ENCODE results near the gene C12orf75. TPM values are rescaled to one million over a fixed set of nuclear protein-coding genes. Genes with fewer than 3 reads are reported as not detected.
"Not testable (repeated sequence)": the region's sequence is repeated elsewhere in the genome, so short reads cannot be mapped to it uniquely, and the experiment has no call there.

The C12orf75 gene
- total RNA-seq, 3 donors from 2014 or later: 47.4 to 119 (median 81.7) TPM

- Histone ChIP-seq H3K4me3 (no peak overlapping the region), H3K36me3 (ENCODE audit: low read depth) (no peaks in the 10 kb centered on the region), H3K4me1 (ENCODE audit: low read depth) (no peaks in the 10 kb centered on the region), H3K9me3 (no peaks in the 10 kb centered on the region)
- TF ChIP-seq, protein P1, sequence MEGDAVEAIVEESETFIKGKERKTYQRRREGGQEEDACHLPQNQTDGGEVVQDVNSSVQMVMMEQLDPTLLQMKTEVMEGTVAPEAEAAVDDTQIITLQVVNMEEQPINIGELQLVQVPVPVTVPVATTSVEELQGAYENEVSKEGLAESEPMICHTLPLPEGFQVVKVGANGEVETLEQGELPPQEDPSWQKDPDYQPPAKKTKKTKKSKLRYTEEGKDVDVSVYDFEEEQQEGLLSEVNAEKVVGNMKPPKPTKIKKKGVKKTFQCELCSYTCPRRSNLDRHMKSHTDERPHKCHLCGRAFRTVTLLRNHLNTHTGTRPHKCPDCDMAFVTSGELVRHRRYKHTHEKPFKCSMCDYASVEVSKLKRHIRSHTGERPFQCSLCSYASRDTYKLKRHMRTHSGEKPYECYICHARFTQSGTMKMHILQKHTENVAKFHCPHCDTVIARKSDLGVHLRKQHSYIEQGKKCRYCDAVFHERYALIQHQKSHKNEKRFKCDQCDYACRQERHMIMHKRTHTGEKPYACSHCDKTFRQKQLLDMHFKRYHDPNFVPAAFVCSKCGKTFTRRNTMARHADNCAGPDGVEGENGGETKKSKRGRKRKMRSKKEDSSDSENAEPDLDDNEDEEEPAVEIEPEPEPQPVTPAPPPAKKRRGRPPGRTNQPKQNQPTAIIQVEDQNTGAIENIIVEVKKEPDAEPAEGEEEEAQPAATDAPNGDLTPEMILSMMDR (IDR thresholded peaks at IDR 0.05): no peak
- DNase-seq (no peak), ATAC-seq (no peak)
- intact Hi-C loops (cut with DNase I, micrococcal nuclease): no loop called here
Measured at GRCh38 chr12:105294161-105294560, 36.3 kb upstream of the C12orf75 start.

DNA sequence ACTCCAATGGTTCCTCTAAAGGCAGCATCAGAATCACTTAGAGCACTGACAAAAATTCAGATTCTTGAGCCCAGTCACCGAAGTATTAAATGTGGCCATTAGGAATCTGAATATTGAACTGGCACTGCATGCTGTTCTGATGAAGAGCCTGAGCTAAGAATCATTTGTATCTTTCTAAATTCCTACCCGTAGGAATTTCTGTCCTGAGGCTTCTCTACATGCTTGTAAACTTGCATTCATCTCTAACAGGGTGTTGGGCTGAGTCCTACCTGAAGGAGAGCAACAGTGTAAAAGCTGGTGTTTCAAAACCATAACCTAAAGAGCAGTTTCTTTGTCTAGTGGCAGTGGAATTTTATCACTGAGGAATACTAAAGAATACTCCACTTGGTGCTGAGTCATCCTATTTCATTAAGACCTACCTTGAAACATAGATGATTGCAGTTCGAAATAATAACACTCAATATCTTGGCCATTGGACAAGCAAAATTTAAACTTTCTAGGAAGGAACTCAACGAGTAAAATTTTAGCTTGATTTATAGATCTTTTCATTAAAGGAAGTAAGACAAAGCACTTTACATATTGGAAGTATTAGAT, 35.5 kb upstream of the C12orf75 start:
- Histone ChIP-seq H3K36me3 (ENCODE audit: low read depth) (no peaks in the 10 kb centered on the region), H3K4me3 (no peak overlapping the region), H3K9me3 (peaks cover 6% of the 10 kb centered on the region), H3K4me1 (ENCODE audit: low read depth) (no peaks in the 10 kb centered on the region)
- ATAC-seq: no peak
- intact Hi-C loops (cut with DNase I, micrococcal nuclease): no loop called here
- TF ChIP-seq, protein P1 (IDR thresholded peaks at IDR 0.05): no peak
- DNase-seq: no peak

DNA sequence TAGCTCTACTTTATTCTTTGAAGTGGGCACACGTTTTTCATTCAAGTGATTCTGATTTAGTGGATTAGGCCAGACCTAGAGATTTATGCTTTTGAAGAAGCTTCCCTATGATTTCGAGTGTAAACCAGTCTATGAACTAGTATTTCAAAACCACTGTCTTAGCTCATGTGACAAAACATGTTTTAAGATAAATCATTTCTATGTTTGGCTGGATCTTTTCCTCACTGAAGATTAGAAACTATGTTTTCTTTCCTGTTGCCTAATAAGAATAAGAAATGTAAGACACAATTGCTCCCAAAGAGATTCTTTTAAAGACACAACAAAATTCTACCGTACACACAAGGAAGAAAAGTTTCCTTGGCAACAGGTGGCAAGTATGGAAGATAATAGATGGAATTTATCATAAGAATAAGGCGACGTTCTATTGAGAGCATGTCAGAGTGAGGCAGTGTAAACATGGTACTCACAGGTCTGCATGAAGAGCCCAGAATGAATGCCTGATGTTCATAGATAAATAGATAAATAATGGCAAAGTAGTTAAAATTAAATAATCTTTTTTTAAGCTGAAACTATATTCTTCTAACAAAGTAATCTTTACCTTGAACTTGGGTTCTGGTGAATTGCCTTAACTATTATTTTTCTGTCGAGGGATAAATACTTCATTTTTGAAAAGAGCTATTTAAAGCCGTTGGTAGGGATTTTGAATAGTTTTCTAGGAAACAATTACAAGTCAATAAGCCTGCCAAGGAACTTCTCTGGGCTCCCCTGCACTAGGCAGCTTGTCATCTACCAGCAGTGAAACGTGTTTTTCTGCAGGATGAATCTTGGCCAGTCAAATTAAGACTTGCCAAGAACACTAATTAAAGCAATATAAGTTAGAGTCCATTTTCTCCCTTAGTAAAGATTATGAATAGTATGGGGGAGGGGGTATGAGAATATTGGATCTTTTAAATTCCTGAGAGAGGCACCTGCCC, 34.1 kb upstream of the C12orf75 start:
- intact Hi-C loops (cut with DNase I, micrococcal nuclease): no loop called here
- TF ChIP-seq, protein P1 (IDR thresholded peaks at IDR 0.05): no peak
- DNase-seq (no peak), ATAC-seq (no peak)
- Histone ChIP-seq H3K36me3 (ENCODE audit: low read depth) (no peaks in the 10 kb centered on the region), H3K4me1 (ENCODE audit: low read depth) (no peaks in the 10 kb centered on the region), H3K9me3 (peaks cover 6% of the 10 kb centered on the region), H3K4me3 (no peak overlapping the region)

GRCh38 chr12:105300883-105301282, 29.6 kb upstream of the C12orf75 start:
- H3K4me1 ChIP-seq (ENCODE audit: low read depth): no peaks in the 10 kb centered on the region
- H3K36me3 ChIP-seq (ENCODE audit: low read depth): no peaks in the 10 kb centered on the region
- ATAC-seq (no peak), DNase-seq (no peak)
- H3K9me3 ChIP-seq: peaks cover 6% of the 10 kb centered on the region
- TF ChIP-seq, protein P1 (IDR thresholded peaks at IDR 0.05): no peak
- no peak overlapping the region for H3K4me3 ChIP-seq
- intact Hi-C loops (cut with DNase I, micrococcal nuclease): no loop called here

DNA sequence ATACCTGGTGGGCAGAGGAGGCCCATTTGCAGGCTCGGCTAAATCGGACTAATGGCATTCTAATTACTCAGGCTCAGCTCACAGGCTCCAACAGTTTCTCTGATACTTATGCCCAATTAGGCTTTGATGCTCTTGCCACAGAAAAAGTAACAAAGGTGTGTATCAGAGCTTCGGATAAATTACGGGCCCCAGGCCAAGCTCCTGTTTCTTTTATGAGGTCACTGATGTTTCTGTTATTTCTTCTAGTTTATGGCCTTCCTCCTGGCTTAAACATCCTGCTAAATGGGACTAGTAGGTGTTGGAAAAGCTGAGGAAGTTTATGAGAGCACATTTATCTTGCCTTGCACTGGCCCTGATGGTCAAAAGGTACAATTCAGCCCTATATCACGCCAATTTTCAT, 28.8 kb upstream of the C12orf75 start:
- intact Hi-C loops (cut with DNase I, micrococcal nuclease): no loop called here
- peaks cover 6% of the 10 kb centered on the region for H3K9me3 ChIP-seq
- ATAC-seq (peak; percentile 77), DNase-seq (peak in 1 of 3 donors; percentile 61)
- no peaks in the 10 kb centered on the region for H3K36me3 ChIP-seq (ENCODE audit: low read depth)
- TF ChIP-seq, protein P1 (IDR thresholded peaks at IDR 0.05): no peak
- H3K4me1 ChIP-seq (ENCODE audit: low read depth): no peaks in the 10 kb centered on the region
- H3K4me3 ChIP-seq: no peak overlapping the region

- intact Hi-C loops (cut with DNase I, micrococcal nuclease); H3K4me3 ChIP-seq; DNase-seq; H3K36me3 ChIP-seq (ENCODE audit: low read depth); H3K4me1 ChIP-seq (ENCODE audit: low read depth); ATAC-seq; H3K9me3 ChIP-seq: not testable (repeated sequence)
Measured at GRCh38 chr12:105302986-105303385, 27.5 kb upstream of the C12orf75 start.

- not testable (repeated sequence) for ATAC-seq; H3K36me3 ChIP-seq (ENCODE audit: low read depth)
Measured at GRCh38 chr12:105304626-105305025, 25.9 kb upstream of the C12orf75 start.

DNA sequence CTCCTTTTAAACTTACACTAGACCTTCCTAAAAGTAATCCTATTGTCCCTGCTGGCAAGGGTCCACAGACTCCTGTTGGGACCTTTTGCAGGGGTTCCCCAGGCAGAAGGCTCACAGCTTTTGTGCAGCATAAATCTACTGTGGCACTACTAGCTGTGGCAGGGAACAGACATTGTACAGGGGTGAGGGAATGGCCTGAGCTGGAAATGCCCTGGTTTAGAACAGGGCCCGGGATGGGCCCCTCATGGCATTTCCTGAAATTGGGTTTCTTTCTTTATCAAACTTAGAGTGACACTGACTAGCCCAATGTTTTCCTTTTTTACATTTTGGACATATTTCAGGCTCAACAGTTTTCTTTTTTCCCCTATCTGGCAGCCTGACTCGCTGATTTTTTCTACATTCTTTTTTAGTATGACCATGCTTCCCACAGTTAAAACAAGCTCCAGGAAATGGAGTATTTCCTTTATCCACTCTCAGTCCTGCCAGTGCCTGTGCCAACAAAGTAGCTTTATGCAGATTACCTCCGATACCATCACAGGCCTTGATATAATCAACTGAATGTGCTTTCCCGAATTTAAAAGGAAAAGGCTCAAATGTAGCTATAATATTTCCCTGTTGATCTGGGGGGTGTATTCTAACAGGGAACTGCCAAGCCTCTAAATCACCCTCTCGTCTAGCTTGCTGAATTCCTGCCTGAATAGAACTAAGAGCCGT, 22.7 kb upstream of the C12orf75 start:
- H3K4me1 ChIP-seq (ENCODE audit: low read depth); DNase-seq; H3K36me3 ChIP-seq (ENCODE audit: low read depth); H3K9me3 ChIP-seq; H3K4me3 ChIP-seq; ATAC-seq; intact Hi-C loops (cut with DNase I, micrococcal nuclease): not testable (repeated sequence)

More at GRCh38 chr12:105304626-105305025, 25.9 kb upstream of the C12orf75 start:
- DNase-seq; H3K4me3 ChIP-seq; H3K9me3 ChIP-seq; intact Hi-C loops (cut with DNase I, micrococcal nuclease); H3K4me1 ChIP-seq (ENCODE audit: low read depth): not testable (repeated sequence)

Data from mucosa of descending colon (tissue), 3 donors.